Activated CD4-positive, alpha-beta T cell treated with anti-CD3 and anti-CD28 coated beads, Interleukin-2, amount 50 U/mL, for 4 hours (primary cell): ENCODE results near the gene OCA2.

Experiments used
- DNase-seq, 2 experiments: peaks; one replicate each; pipeline ENCODE4 v3.0.0-alpha.2; 2020

The OCA2 gene

GRCh38 chr15:28103831-28104230 lies 4.7 kb upstream of the OCA2 start:
- no peak for DNase-seq

- no peak for DNase-seq
Measured at GRCh38 chr15:28101983-28102441, 2.9 kb upstream of the OCA2 start.

- DNase-seq = no peak
Measured at GRCh38 chr15:28101201-28101600, 2.1 kb upstream of the OCA2 start.

GRCh38 chr15:28100516-28101195 lies 1.5 kb upstream of the OCA2 start:
- DNase-seq = no peak

GRCh38 chr15:28099555-28100140 lies 533 bp upstream of the OCA2 start:
- no peak for DNase-seq

GRCh38 chr15:28098360-28098765 lies 752 bp downstream of the OCA2 start:
- DNase-seq = no peak

GRCh38 chr15:28097656-28098359 lies 1.3 kb downstream of the OCA2 start:
- no peak for DNase-seq

GRCh38 chr15:28096670-28097431 lies 2.3 kb downstream of the OCA2 start:
- no peak for DNase-seq

GRCh38 chr15:28096411-28096669 lies 2.8 kb downstream of the OCA2 start:
- DNase-seq = no peak

- no peak for DNase-seq
Measured at GRCh38 chr15:28094732-28095521, 4.2 kb downstream of the OCA2 start.

- DNase-seq = no peak
Measured at GRCh38 chr15:28093752-28094535, 5.2 kb downstream of the OCA2 start.

- DNase-seq = no peak
Measured at GRCh38 chr15:28091313-28091712, 7.8 kb downstream of the OCA2 start.

- DNase-seq = peak; percentile 33 to 37
Measured at GRCh38 chr15:28086175-28086703, 12.9 kb downstream of the OCA2 start.

- no peak for DNase-seq
Measured at GRCh38 chr15:28085489-28086174, 13.5 kb downstream of the OCA2 start.

GRCh38 chr15:28084547-28084946 lies 14.6 kb downstream of the OCA2 start:
- no peak for DNase-seq

- no peak for DNase-seq
Measured at GRCh38 chr15:28082891-28083684, 16.0 kb downstream of the OCA2 start.

GRCh38 chr15:28081594-28081993 lies 17.5 kb downstream of the OCA2 start:
- no peak for DNase-seq

- DNase-seq = no peak
Measured at GRCh38 chr15:28080386-28080785, 18.7 kb downstream of the OCA2 start.

- DNase-seq = no peak
Measured at GRCh38 chr15:28079313-28079969, 19.7 kb downstream of the OCA2 start.
